GM19468 (cell line): ENCODE measurements around the gene HJV.
"Not testable (repeated sequence)": the region's sequence is repeated elsewhere in the genome, so short reads cannot be mapped to it uniquely, and the experiment has no call there.

Experiments
- ATAC-seq: cut with Tn5 transposase; IDR thresholded peaks from one replicate; pipeline ENCODE4 v1.9.1; 2021; ENCODE audit warnings: mild to moderate bottlenecking, moderate library complexity, moderate number of reproducible peaks; ENCODE audit not compliant: unreplicated experiment; ENCODE audit errors: extremely low read depth

Gene HJV

GRCh38 chr1:146021622-146022402, at the start of gene HJV:
TSS of gene HJV (minus strand) at chr1:146021735. CDS start at chr1:146020231, 1,504 bp downstream.
- no peak for ATAC-seq

GRCh38 chr1:146059148-146059547, 37.6 kb upstream of the HJV start:
- ATAC-seq, result not testable (repeated sequence)

GRCh38 chr1:146051852-146052676, 30.5 kb upstream of the HJV start:
- peak; percentile 76 for ATAC-seq

GRCh38 chr1:146051452-146051851, 29.9 kb upstream of the HJV start:
- no peak for ATAC-seq

- not testable (repeated sequence) for ATAC-seq
Measured at GRCh38 chr1:146050652-146050963, 29.1 kb upstream of the HJV start.

- ATAC-seq, result not testable (repeated sequence)
Measured at GRCh38 chr1:146049866-146050651, 28.5 kb upstream of the HJV start.

- no peak for ATAC-seq
Measured at GRCh38 chr1:146049436-146049835, 27.9 kb upstream of the HJV start.

- ATAC-seq, result not testable (repeated sequence)
Measured at GRCh38 chr1:146048514-146049115, 27.1 kb upstream of the HJV start.

- no peak for ATAC-seq
Measured at GRCh38 chr1:146046664-146047063, 25.1 kb upstream of the HJV start.

GRCh38 chr1:146039844-146040194, 18.3 kb upstream of the HJV start:
- ATAC-seq, result no peak

GRCh38 chr1:146036965-146037646, 15.6 kb upstream of the HJV start:
- no peak for ATAC-seq

- ATAC-seq, result no peak
Measured at GRCh38 chr1:146036241-146036964, 14.9 kb upstream of the HJV start.

GRCh38 chr1:146035048-146035423, 13.5 kb upstream of the HJV start:
- ATAC-seq, result no peak

GRCh38 chr1:146032631-146033219, 11.2 kb upstream of the HJV start:
- no peak for ATAC-seq

- ATAC-seq, result no peak
Measured at GRCh38 chr1:146031476-146031875, 9.9 kb upstream of the HJV start.

GRCh38 chr1:146029117-146029516, 7.6 kb upstream of the HJV start:
- ATAC-seq, result no peak

GRCh38 chr1:146026650-146027049, 5.1 kb upstream of the HJV start:
- ATAC-seq, result not testable (repeated sequence)

- not testable (repeated sequence) for ATAC-seq
Measured at GRCh38 chr1:146025787-146026495, 4.4 kb upstream of the HJV start.
